B cell (primary cell): ENCODE data around the gene GIGYF2. TPM values are rescaled to one million over a fixed set of nuclear protein-coding genes. Genes with fewer than 3 reads are reported as not detected.

ENCODE experiments used
- ATAC-seq: fragments of 200-7000 bp; cut with Tn5 transposase; one replicate; pipeline ENCODE4 v1.10.0; 2021; ENCODE audit warnings: low read depth, mild to moderate bottlenecking, moderate number of reproducible peaks, moderate library complexity
- CTCF ChIA-PET: fragments of 350-600 bp; sonication (Branson Sonifier 250); formaldehyde crosslinking; loops from one replicate; lab custom pipeline; 2021; ENCODE audit warnings: antibody characterized with exemption, inconsistent platforms; lab: Charles Lee
- POLR2A ChIA-PET: fragments of 350-600 bp; sonication (Branson Sonifier 250); formaldehyde crosslinking; loops from one replicate; lab custom pipeline; 2021; ENCODE audit warnings: antibody characterized with exemption; lab: Charles Lee
- DNase-seq: peaks from one replicate; pipeline ENCODE4 v3.0.0; 2013
- H2AFZ ChIP-seq: 2 replicates; pipeline ENCODE4 v1.6.1; 2012; ENCODE audit warnings: mild to moderate bottlenecking, low read depth, low read length; ENCODE audit not compliant: insufficient read depth, poor library complexity, severe bottlenecking
- H3K27ac ChIP-seq, 2 donors: 1 replicate in 1 of 2; 2 replicates in 1 of 2; pipeline ENCODE4 v1.5.1; 2012 to 2013; ENCODE audit warnings: low read length in 2 of 2, mild to moderate bottlenecking in 2 of 2, moderate library complexity in 1 of 2
- H3K27me3 ChIP-seq, 4 experiments: fragments of 200-600 bp in 1 of 4; sonication (generic) in 1 of 4; replicated peaks in 1 of 4; 1 replicate in 2 of 4; 2 replicates in 2 of 4; pipeline versions ENCODE4 v1.6.1 to v1.7.0; 2013 to 2016; ENCODE audit warnings: low read length in 3 of 4, mild to moderate bottlenecking in 2 of 4, mixed read lengths in 1 of 4, moderate library complexity in 1 of 4; ENCODE audit not compliant: insufficient read depth in 4 of 4, control insufficient read depth in 3 of 4; ENCODE audit errors: control extremely low read depth in 1 of 4
- H3K36me3 ChIP-seq, 2 experiments: replicated peaks in 1 of 2; 1 replicate in 1 of 2; 2 replicates in 1 of 2; pipeline versions ENCODE4 v1.6.1 to v1.7.1; 2013; ENCODE audit warnings: low read length in 1 of 2; ENCODE audit not compliant: insufficient read depth in 2 of 2, control insufficient read depth in 1 of 2; ENCODE audit errors: control extremely low read depth in 1 of 2, extremely low read depth in 1 of 2
- H3K4me1 ChIP-seq, 2 donors: fragments of 200-600 bp in 1 of 2; sonication (generic) in 1 of 2; 1 replicate in 1 of 2; 2 replicates in 1 of 2; pipeline versions ENCODE4 v1.5.1 to v1.6.1; 2013 to 2017; ENCODE audit warnings: low read length in 2 of 2; ENCODE audit not compliant: control insufficient read depth in 2 of 2, insufficient read depth in 2 of 2
- H3K4me2 ChIP-seq: replicated peaks from 2 replicates; pipeline ENCODE3; 2012; ENCODE audit warnings: mild to moderate bottlenecking, low read depth, low read length; ENCODE audit not compliant: poor library complexity, severe bottlenecking
- H3K4me3 ChIP-seq, 5 experiments: fragments of 200-600 bp in 1 of 5; sonication (generic) in 1 of 5; 1 replicate in 3 of 5; 2 replicates in 2 of 5; pipeline versions ENCODE4 v1.5.1 to v1.7.0; 2011 to 2016; ENCODE audit warnings: low read length in 4 of 5, mild to moderate bottlenecking in 4 of 5, low read depth in 2 of 5, control low read depth in 1 of 5, moderate library complexity in 1 of 5; ENCODE audit not compliant: insufficient read depth in 1 of 5; ENCODE audit errors: control extremely low read depth in 1 of 5, extremely low read depth in 1 of 5
- H3K79me2 ChIP-seq: fragments of 200-600 bp; sonication (generic); one replicate; pipeline ENCODE4 v1.6.0; 2016; ENCODE audit warnings: low read length; ENCODE audit not compliant: control insufficient read depth, insufficient read depth
- H3K9ac ChIP-seq: fragments of 200-600 bp; sonication (generic); 2 replicates; pipeline ENCODE4 v1.6.1; 2017; ENCODE audit warnings: mild to moderate bottlenecking, low read length, moderate library complexity
- H3K9me3 ChIP-seq, 3 donors: one replicate each; pipeline versions ENCODE4 v1.6.1 to v1.7.1; 2013; ENCODE audit warnings: low read length in 2 of 3; ENCODE audit not compliant: control insufficient read depth in 2 of 3, insufficient read depth in 1 of 3; ENCODE audit errors: control extremely low read depth in 1 of 3
- H4K20me1 ChIP-seq: 2 replicates; pipeline ENCODE4 v1.6.0; 2012; ENCODE audit warnings: mild to moderate bottlenecking, low read length; ENCODE audit not compliant: insufficient read depth, control insufficient read depth, poor library complexity, severe bottlenecking
- H3K27ac Mint-ChIP-seq: one replicate; pipeline ENCODE4 v1.8.0; 2021; ENCODE audit warnings: mixed read lengths
- H3K27me3 Mint-ChIP-seq: one replicate; pipeline ENCODE4 v1.8.0; 2021; ENCODE audit warnings: mixed read lengths
- H3K4me1 Mint-ChIP-seq: one replicate; pipeline ENCODE4 v1.8.0; 2021; ENCODE audit warnings: mixed read lengths
- H3K4me3 Mint-ChIP-seq: one replicate; pipeline ENCODE4 v1.8.0; 2021; ENCODE audit warnings: mixed read lengths
- H3K9me3 Mint-ChIP-seq: one replicate; pipeline ENCODE4 v1.8.0; 2022; ENCODE audit warnings: mixed read lengths; ENCODE audit not compliant: insufficient read depth
- CTCF ChIP-seq: fragments of 200-600 bp; IDR thresholded peaks from one replicate; pipeline ENCODE4 v1.8.0; 2022; ENCODE audit warnings: antibody characterized with exemption, mild to moderate bottlenecking
- EZH2 ChIP-seq: IDR thresholded peaks from 2 replicates; pipeline ENCODE4 v1.6.1; 2012; ENCODE audit warnings: borderline replicate concordance, low read depth, mild to moderate bottlenecking, moderate library complexity, low read length; ENCODE audit not compliant: insufficient read depth, poor library complexity, severe bottlenecking
- whole genome bisulfite sequencing: methylation state at CpG from one replicate; pipeline ENCODE4 v1.1.5; 2013; ENCODE audit warnings: missing lambda C conversion rate; ENCODE audit not compliant: insufficient coverage; 5-methylcytosine and 5-hydroxymethylcytosine counted together
- intact Hi-C: fragments of 100-400 bp; cut with micrococcal nuclease; formaldehyde crosslinking; loops from one replicate; pipeline ENCODE4 v1.10.0; 2022
- polyA plus RNA-seq: library from polyadenylated mRNA; depleted of rRNA; stranded (reverse); fragments of >200 nt; gene quantifications from 2 replicates; pipeline ENCODE4 v1.2.3, GENCODE V29; 2012
- total RNA-seq, 2 donors: library from RNA; stranded (reverse); fragments of 120-200 nt in 1 of 2; gene quantifications; 1 replicate in 1 of 2; 2 replicates in 1 of 2; pipeline versions ENCODE4 v1.2.3 to v1.2.4, GENCODE V29; 2013 to 2022

GIGYF2 gene
- total and polyA plus RNA-seq, 2 donors (not counting 1 experiment from before 2014, with no cell fraction given) = 7.2 to 108 TPM

- H3K4me3 ChIP-seq = no peak overlapping the region
- no peak overlapping the region for H3K27ac ChIP-seq
- H3K9me3 ChIP-seq = no peaks in the 10 kb centered on the region
- no peak overlapping the region for H3K27ac Mint-ChIP-seq
- TF ChIP-seq CTCF (no peak), EZH2 (no peak)
- DNase-seq (no peak), ATAC-seq (no peak)
- H4K20me1 ChIP-seq = no peaks in the 10 kb centered on the region
- no peak overlapping the region for H2AFZ ChIP-seq
- H3K79me2 ChIP-seq = no peaks in the 10 kb centered on the region
- peaks cover 8% of the 10 kb centered on the region for H3K27me3 Mint-ChIP-seq
- intact Hi-C loops = no loop called here
- H3K4me1 ChIP-seq = no peaks in the 10 kb centered on the region
- no peak overlapping the region for H3K9ac ChIP-seq
- CTCF ChIA-PET = interaction anchor here (0.5 kb wide), 1 partner anchor 42 kb away, joined by 3 read pairs; no protein-coding TSS in a partner anchor
- H3K4me3 Mint-ChIP-seq = no peak overlapping the region
- H3K9me3 Mint-ChIP-seq = no peaks in the 10 kb centered on the region
- 92% methylated on average over 11 of the region's 11 CpGs for WGBS
- H3K4me2 ChIP-seq = no peak overlapping the region
- no peaks in the 10 kb centered on the region for H3K36me3 ChIP-seq
- peaks cover 0 to 8% (median 0%) of the 10 kb centered on the region in 4 experiments for H3K27me3 ChIP-seq
- H3K4me1 Mint-ChIP-seq = no peaks in the 10 kb centered on the region
- POLR2A ChIA-PET = no interaction called here
Measured at GRCh38 chr2:232649033-232649432, 48.1 kb upstream of the GIGYF2 start.

GRCh38 chr2:232652505-232652851 is 44.7 kb upstream of the GIGYF2 start:
- Mint-ChIP-seq H3K4me1 (no peaks in the 10 kb centered on the region), H3K27me3 (peaks cover 8% of the 10 kb centered on the region), H3K4me3 (no peak overlapping the region), H3K27ac (no peak overlapping the region), H3K9me3 (no peaks in the 10 kb centered on the region)
- Histone ChIP-seq H3K27ac (no peak overlapping the region), H3K9me3 (no peaks in the 10 kb centered on the region), H3K4me3 (no peak overlapping the region), H2AFZ (no peak overlapping the region), H3K27me3 (peaks cover 0 to 2% (median 0%) of the 10 kb centered on the region in 4 experiments), H3K4me1 (no peaks in the 10 kb centered on the region), H4K20me1 (no peaks in the 10 kb centered on the region), H3K9ac (no peak overlapping the region), H3K4me2 (no peak overlapping the region), H3K36me3 (no peaks in the 10 kb centered on the region), H3K79me2 (no peaks in the 10 kb centered on the region)
- ChIA-PET POLR2A (no interaction called here), CTCF (no interaction called here)
- ATAC-seq = no peak
- intact Hi-C loops = no loop called here
- WGBS = 89% methylated on average over 3 of the region's 4 CpGs
- no peak for DNase-seq
- TF ChIP-seq EZH2 (no peak), CTCF (no peak)
